ENCODE measurements around the gene SPHKAP.
A peak's percentile ranks its signal among the peaks of the same experiment; 100 is the strongest.
"Not testable (repeated sequence)": the region's sequence is repeated elsewhere in the genome, so short reads cannot be mapped to it uniquely, and the experiment has no call there.

SPHKAP gene, protein sequence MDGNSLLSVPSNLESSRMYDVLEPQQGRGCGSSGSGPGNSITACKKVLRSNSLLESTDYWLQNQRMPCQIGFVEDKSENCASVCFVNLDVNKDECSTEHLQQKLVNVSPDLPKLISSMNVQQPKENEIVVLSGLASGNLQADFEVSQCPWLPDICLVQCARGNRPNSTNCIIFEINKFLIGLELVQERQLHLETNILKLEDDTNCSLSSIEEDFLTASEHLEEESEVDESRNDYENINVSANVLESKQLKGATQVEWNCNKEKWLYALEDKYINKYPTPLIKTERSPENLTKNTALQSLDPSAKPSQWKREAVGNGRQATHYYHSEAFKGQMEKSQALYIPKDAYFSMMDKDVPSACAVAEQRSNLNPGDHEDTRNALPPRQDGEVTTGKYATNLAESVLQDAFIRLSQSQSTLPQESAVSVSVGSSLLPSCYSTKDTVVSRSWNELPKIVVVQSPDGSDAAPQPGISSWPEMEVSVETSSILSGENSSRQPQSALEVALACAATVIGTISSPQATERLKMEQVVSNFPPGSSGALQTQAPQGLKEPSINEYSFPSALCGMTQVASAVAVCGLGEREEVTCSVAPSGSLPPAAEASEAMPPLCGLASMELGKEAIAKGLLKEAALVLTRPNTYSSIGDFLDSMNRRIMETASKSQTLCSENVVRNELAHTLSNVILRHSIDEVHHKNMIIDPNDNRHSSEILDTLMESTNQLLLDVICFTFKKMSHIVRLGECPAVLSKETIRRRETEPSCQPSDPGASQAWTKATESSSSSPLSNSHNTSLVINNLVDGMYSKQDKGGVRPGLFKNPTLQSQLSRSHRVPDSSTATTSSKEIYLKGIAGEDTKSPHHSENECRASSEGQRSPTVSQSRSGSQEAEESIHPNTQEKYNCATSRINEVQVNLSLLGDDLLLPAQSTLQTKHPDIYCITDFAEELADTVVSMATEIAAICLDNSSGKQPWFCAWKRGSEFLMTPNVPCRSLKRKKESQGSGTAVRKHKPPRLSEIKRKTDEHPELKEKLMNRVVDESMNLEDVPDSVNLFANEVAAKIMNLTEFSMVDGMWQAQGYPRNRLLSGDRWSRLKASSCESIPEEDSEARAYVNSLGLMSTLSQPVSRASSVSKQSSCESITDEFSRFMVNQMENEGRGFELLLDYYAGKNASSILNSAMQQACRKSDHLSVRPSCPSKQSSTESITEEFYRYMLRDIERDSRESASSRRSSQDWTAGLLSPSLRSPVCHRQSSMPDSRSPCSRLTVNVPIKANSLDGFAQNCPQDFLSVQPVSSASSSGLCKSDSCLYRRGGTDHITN (N-terminal part only)

DNA sequence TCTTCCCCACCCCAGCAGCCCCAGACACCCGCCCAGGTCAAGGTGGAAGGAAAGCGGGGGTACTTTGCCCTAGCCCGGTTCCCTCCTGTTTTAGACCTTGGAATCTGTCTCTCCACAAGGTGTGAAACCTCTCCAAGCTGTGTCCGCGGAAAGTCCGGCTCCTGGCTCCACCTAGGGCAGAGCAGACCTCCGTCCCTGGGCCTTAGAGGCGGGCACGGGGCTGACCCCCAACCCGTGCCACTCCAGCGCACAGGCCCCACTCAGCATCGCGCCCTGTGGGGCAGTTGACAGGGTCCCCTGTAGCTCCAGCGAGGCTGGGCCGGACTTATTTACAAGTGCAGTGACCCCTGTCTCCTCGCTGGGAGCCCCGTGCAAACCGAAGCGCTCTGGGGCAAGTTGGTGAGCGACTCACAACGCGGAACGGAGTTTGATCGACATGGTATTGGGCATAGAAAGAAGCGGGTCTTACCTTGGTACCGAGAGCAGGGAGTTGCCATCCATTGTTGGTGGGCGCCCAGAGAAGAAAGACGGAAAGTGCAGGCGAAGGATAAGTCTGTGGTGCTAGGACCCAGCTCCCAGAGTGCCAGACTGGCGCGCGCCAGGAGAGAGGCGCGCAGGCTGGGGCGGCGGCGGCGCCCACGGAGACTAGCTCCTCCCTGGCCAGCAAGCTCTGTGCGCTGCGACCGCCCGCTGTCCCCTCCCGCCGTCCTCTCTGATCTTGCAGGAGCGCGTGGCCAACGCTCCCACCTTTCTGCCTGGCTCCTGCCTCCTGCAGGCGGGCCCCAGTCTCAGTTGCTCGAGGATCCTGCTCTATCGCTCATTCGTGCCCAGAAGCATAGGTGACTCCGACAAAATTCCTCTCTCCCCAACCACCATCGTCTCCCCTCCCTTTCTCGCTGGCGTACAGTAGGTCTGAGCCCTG lies at the start of gene SPHKAP:
Gene SPHKAP, minus strand, starts transcription at position 590 of the 922 bp plus-strand sequence. Its CDS starts 89 bp downstream, at position 501.
- no peak for DNase-seq (ENCODE audit: low spot score)

DNA sequence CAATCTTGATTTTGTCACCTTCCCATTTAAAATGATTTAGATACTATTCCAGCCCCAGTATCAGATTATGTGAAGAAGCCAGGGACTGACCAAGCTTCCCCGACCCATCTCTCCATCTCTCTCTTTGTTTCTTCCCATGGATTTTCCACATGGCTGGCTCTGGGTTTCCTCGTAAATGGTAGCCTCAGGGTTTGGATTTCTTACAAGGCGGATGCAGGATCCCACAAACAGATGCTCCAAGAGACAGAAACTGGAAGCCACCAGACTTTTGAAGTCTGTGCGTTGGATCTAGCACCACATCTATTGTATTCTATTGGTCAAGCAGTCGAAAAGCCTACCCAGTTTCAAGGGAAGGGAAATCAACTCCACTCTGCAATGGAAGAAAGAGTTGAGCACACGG lies 46.0 kb upstream of the SPHKAP start:
- DNase-seq (ENCODE audit: low spot score) = no peak

GRCh38 chr2:228224410-228224809 lies 42.9 kb upstream of the SPHKAP start:
- DNase-seq (ENCODE audit: low spot score) = peak; percentile 10

GRCh38 chr2:228218593-228218992 lies 37.1 kb upstream of the SPHKAP start:
- not testable (repeated sequence) for DNase-seq (ENCODE audit: low spot score)

DNA sequence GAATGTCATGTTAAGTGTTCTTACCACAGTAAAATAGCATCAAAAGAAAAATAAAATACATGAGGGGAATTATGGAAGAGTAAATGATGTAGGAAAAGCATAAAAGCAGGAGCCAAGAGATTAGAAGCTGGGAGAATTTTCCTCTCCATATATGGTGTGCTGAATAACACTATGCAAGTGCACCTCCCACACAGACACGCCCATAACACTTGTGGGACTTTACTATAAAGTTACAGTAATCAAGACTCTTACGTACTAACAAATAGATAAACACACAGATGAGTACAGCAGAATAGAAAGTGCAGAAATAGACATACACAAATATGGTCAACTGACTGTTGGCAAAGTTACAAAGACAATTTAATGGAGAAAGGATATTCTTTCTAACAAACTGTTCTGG lies 16.0 kb upstream of the SPHKAP start:
- no peak for DNase-seq (ENCODE audit: low spot score)

DNA sequence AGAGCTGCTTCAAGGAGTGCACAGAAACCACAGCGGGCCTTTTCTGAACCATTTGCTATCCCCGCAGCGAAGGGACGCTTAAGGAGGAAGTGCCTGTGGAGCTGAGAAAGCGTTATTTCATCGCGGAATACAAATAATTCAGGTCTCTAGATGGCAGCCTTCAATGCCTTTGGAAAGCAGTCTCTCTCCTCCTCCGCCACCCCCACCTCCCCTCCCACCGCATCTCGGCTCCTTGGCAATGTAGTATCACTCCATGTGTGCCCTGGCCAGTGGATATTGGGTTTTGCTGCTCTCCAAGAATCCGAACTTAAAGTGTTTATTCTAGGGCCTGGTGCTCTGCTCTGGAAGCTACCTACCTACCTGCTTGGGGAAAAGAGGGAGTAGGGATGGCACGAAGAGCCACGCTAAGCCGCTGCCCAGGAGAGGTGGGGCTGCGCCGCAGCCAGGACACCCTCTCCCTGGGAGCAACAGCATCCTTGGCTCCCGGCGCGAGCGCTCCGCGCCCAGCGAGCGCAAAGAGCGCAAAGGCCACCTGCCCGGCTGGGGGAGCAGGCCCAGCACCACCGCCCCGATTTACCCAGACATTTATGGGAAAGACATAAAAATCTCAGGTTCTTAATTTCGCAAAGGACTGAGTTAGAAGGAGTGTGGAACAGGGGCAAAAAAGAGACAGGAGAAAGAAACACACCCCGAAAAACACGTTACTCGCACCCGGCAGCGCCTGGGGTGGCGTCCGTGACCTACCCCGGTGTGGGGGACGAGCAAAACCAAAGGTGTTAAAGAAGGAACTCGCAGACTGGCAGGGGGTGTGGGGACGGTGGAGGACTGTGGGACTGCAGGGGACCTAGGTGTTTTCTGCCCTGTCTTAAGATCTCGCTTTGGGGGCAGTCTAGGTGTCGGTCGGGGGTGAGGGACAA lies 1.0 kb downstream of the SPHKAP start:
- no peak for DNase-seq (ENCODE audit: low spot score)

DNA sequence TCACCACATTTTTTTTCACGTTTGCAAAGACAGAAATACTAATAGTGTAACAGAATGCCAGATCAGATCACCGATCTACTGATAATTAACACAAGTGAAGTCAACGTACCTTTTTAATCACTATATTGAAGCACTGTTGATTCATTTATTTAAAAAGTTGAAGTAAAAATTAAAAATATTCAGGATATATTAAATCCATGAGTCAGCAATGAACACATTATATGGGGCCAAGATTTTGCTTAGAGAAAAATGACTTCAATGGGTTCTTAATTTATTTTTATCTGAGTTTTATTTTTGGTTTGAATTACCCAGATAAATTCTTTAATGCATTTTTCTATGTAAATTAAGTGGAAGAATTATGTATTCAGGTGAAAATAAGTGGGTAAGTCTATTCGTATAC lies 14.2 kb downstream of the SPHKAP start:
- no peak for DNase-seq (ENCODE audit: low spot score)

DNA sequence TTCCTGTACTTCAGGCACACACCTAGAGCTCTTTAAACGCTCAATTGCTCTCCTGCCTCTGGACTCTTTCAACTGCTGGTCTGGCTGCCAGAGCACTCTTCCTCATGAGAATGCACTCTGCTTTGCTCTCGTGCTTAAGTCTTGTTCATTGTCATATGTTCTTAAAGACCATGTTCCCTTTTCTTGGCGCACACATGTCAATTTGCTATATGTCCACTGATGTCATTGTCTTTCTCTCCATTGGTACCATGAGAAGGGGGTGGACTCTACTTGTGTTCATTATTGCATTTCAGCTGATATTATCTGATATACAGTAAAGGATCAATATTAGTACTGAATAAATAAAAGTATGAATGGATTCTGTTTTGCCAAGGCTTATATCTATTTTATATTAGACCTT lies 16.8 kb downstream of the SPHKAP start:
- no peak for DNase-seq (ENCODE audit: low spot score)

- no peak for DNase-seq (ENCODE audit: low spot score)
Measured at GRCh38 chr2:228157841-228158240, 23.6 kb downstream of the SPHKAP start.

GRCh38 chr2:228144961-228145360 lies 36.5 kb downstream of the SPHKAP start:
- DNase-seq (ENCODE audit: low spot score) = no peak

DNA sequence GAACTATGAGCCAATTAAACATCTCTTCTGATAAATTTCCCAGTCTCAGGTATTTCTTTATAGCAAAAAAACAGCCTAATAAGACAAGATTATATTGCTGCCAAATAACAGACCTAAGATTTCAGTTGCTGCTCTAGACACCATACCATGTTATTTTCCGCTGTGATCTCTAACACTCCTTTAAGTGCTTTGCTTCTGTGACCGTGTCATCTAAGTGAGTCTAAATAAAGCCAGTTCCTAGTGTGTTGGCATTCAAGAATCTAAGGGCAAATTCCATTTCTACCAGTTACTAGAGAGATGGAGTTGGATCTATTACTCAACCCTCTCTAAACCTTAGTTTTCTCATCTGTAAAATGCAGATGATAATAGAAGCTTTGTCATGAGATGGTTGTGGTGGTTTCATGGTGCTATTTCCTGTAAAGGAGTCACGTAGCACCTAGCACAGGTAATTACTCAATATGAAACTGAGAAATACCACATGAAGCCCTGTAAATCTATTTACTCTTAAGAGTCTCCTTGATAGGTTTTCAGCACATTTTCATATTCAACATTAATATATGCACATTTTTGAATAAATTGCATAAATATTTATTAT lies 40.5 kb downstream of the SPHKAP start:
- no peak for DNase-seq (ENCODE audit: low spot score)

GRCh38 chr2:228136027-228136426 lies 45.5 kb downstream of the SPHKAP start:
- DNase-seq (ENCODE audit: low spot score) = no peak

DNA sequence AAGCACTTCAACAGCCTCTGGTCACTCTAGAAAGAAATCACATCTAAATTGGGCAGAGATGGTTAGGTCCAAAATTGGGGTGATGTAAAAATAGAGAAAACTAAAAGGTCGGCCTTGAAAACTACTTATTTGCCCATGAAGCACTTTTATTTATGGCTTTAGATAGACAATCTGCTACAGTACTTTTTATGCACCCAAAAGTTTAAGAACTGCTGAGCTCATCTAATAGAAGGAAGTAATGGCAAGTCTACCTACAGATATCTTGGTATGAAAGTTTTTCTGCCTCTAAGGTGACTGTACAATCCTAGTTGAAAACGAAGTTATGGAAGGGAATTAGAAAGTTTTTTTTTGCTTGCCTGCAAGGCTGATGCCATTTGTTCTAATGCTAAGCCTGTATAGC lies 46.2 kb downstream of the SPHKAP start:
- no peak for DNase-seq (ENCODE audit: low spot score)

- DNase-seq (ENCODE audit: low spot score) = no peak
Measured at GRCh38 chr2:228131833-228132232, 49.7 kb downstream of the SPHKAP start.

DNA sequence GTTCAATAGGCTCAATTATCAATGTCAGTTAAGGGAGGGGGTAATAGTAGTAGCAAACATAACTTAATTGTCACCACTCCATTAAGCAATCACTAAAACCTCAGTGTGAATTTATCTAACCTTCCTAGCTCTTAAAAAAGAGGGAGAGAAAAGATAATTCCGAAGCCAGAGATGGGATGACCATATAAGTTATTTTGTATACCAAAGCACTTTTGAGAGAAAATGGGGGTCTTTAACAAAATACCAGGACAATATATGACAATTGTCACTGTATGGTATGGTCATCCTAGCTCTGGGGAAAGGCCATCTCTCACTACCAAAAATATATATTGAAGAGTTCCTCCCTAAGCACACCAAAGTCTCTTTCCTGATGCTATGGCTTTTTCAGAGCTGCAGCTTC lies 55.1 kb downstream of the SPHKAP start:
- DNase-seq (ENCODE audit: low spot score) = no peak

GRCh38 chr2:228118940-228119339 lies 62.5 kb downstream of the SPHKAP start:
- DNase-seq (ENCODE audit: low spot score) = no peak

DNA sequence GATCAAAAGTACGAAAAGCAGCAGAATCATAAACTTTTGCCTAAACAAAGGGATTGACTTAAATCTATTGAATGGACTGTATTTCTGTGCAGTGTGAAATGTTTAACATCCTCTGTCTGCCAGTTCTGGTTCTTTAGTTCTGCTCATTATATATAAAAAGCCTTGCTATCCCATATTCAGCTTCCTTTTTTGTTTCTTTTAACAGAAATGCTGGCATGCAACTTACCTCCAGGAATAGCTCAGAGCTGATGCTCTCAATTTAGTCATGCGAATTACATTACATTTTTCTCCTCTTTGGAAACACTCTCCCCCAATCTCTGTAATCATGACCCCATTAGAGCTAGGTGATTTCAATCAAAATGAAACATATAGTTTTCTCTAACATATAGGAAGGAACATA lies 73.6 kb downstream of the SPHKAP start:
- DNase-seq (ENCODE audit: low spot score) = no peak

GRCh38 chr2:228105526-228106250 lies 75.8 kb downstream of the SPHKAP start:
- no peak for DNase-seq (ENCODE audit: low spot score)

DNA sequence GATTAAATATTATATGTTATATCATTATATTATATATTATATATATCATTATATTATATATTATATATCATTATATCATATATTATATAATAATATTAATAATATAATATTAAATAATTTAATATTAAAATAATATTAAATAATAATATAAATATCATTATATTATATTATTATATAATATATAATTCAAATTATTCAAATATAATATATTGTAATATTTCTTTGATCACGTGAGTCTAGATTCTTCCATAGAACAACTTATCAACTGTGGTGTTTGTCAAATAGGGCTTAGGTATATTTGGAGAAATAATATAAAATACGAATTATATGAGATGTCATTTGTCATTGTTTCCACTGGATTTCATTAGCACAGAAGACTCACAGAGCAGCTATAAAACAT lies 77.3 kb downstream of the SPHKAP start:
- DNase-seq (ENCODE audit: low spot score) = no peak
